Trophoblast cell (in vitro differentiated cells and primary cell): Measurements from ENCODE around the gene C2CD4C.
"Not testable (repeated sequence)": the region's sequence is repeated elsewhere in the genome, so short reads cannot be mapped to it uniquely, and the experiment has no call there.

ENCODE experiments used
- DNase-seq, 2 donors: peaks; one replicate each; pipeline ENCODE4 v3.0.0-alpha.2; 2016
- H2AFZ ChIP-seq: 2 replicates; pipeline ENCODE4 v1.6.1; 2013; ENCODE audit warnings: low read length, moderate library complexity, mild to moderate bottlenecking; ENCODE audit not compliant: insufficient read depth, poor library complexity
- H2AK5ac ChIP-seq: 2 replicates; pipeline ENCODE4 v1.6.1; 2013; ENCODE audit warnings: mild to moderate bottlenecking, low read length
- H2BK120ac ChIP-seq: 2 replicates; pipeline ENCODE4 v1.6.1; 2013; ENCODE audit warnings: low read length, mild to moderate bottlenecking, moderate library complexity; ENCODE audit not compliant: insufficient read depth, poor library complexity
- H2BK12ac ChIP-seq: 2 replicates; pipeline ENCODE4 v1.6.1; 2013; ENCODE audit warnings: mild to moderate bottlenecking, low read length, moderate library complexity
- H2BK5ac ChIP-seq: 2 replicates; pipeline ENCODE4 v1.6.1; 2013; ENCODE audit warnings: low read length, low read depth, moderate library complexity, mild to moderate bottlenecking; ENCODE audit not compliant: poor library complexity
- H3K14ac ChIP-seq: 2 replicates; pipeline ENCODE4 v1.6.1; 2013; ENCODE audit warnings: mild to moderate bottlenecking, low read length
- H3K18ac ChIP-seq: 2 replicates; pipeline ENCODE4 v1.6.1; 2013; ENCODE audit warnings: mild to moderate bottlenecking, low read length
- H3K23ac ChIP-seq: 2 replicates; pipeline ENCODE4 v1.6.1; 2013; ENCODE audit warnings: low read length
- H3K27ac ChIP-seq: 2 replicates; pipeline ENCODE4 v1.5.1; 2013; ENCODE audit warnings: low read depth, mild to moderate bottlenecking, inconsistent platforms, low read length, moderate library complexity
- H3K27me3 ChIP-seq: 2 replicates; pipeline ENCODE4 v1.6.1; 2013; ENCODE audit warnings: inconsistent platforms, mild to moderate bottlenecking, low read length, moderate library complexity; ENCODE audit not compliant: insufficient read depth
- H3K36me3 ChIP-seq, 2 experiments: 1 replicate in 1 of 2; 2 replicates in 1 of 2; pipeline ENCODE4 v1.6.1; 2013; ENCODE audit warnings: low read length in 2 of 2, mild to moderate bottlenecking in 2 of 2, moderate library complexity in 1 of 2; ENCODE audit not compliant: insufficient read depth in 2 of 2, control insufficient read depth in 1 of 2
- H3K4ac ChIP-seq: 2 replicates; pipeline ENCODE4 v1.6.1; 2013; ENCODE audit warnings: low read depth, mild to moderate bottlenecking, low read length, moderate library complexity
- H3K4me1 ChIP-seq, 2 experiments: 1 replicate in 1 of 2; 2 replicates in 1 of 2; pipeline ENCODE4 v1.6.1; 2013; ENCODE audit warnings: low read length in 2 of 2, mild to moderate bottlenecking in 2 of 2, moderate library complexity in 1 of 2; ENCODE audit not compliant: insufficient read depth in 2 of 2, control insufficient read depth in 1 of 2
- H3K4me2 ChIP-seq: 2 replicates; pipeline ENCODE4 v1.6.1; 2013; ENCODE audit warnings: inconsistent platforms, mild to moderate bottlenecking, low read length, moderate library complexity
- H3K4me3 ChIP-seq: 2 replicates; pipeline ENCODE4 v1.5.1; 2013; ENCODE audit warnings: mild to moderate bottlenecking, low read depth, low read length, inconsistent platforms
- H3K79me1 ChIP-seq: one replicate; pipeline ENCODE4 v1.6.1; 2013; ENCODE audit warnings: low read length
- H3K79me2 ChIP-seq: 2 replicates; pipeline ENCODE4 v1.6.1; 2013; ENCODE audit warnings: low read length, mild to moderate bottlenecking; ENCODE audit not compliant: control insufficient read depth, insufficient read depth, poor library complexity
- H3K9ac ChIP-seq: 2 replicates; pipeline ENCODE4 v1.6.1; 2013; ENCODE audit warnings: mild to moderate bottlenecking, low read length
- H3K9me3 ChIP-seq: 2 replicates; pipeline ENCODE4 v1.6.1; 2013; ENCODE audit warnings: low read depth, mild to moderate bottlenecking, control low read depth, inconsistent platforms, low read length; ENCODE audit not compliant: insufficient read depth
- H4K12ac ChIP-seq: 2 replicates; pipeline ENCODE4 v1.6.1; 2013; ENCODE audit warnings: low read depth, mild to moderate bottlenecking, low read length, moderate library complexity
- H4K8ac ChIP-seq: 2 replicates; pipeline ENCODE4 v1.6.1; 2013; ENCODE audit warnings: low read depth, mild to moderate bottlenecking, low read length, moderate library complexity
- H4K91ac ChIP-seq: one replicate; pipeline ENCODE4 v1.6.1; 2013; ENCODE audit warnings: low read depth, mild to moderate bottlenecking, low read length, moderate library complexity
- WGBS: extraction: QIAGEN DNeasy Blood & Tissue Kit; methylation state at CpG from one replicate; pipeline ENCODE4 v1.1.7; 2013; ENCODE audit warnings: missing lambda C conversion rate; ENCODE audit not compliant: insufficient read length, insufficient coverage; ENCODE audit errors: extremely low coverage; 5-methylcytosine and 5-hydroxymethylcytosine counted together

C2CD4C gene

GRCh38 chr19:425056-425455 is 16.1 kb upstream of the C2CD4C start:
- Histone ChIP-seq H3K27ac (no peak overlapping the region), H3K36me3 (peaks cover 14 to 17% of the 10 kb centered on the region in 2 experiments), H3K18ac (no peak overlapping the region), H2BK12ac (no peak overlapping the region), H3K4me3 (no peak overlapping the region), H3K4me2 (no peak overlapping the region), H3K9me3 (peaks cover 9% of the 10 kb centered on the region), H4K91ac (no peak overlapping the region), H2BK120ac (no peak overlapping the region), H4K12ac (no peak overlapping the region), H3K27me3 (no peaks in the 10 kb centered on the region), H3K4me1 (no peaks in the 10 kb centered on the region), H3K9ac (no peak overlapping the region), H3K14ac (no peak overlapping the region), H3K79me1 (no peaks in the 10 kb centered on the region), H2AK5ac (no peak overlapping the region), H3K23ac (no peak overlapping the region), H4K8ac (no peak overlapping the region), H3K4ac (no peak overlapping the region), H3K79me2 (no peaks in the 10 kb centered on the region), H2BK5ac (no peak overlapping the region), H2AFZ (no peak overlapping the region)
- DNase-seq, result no peak
- no CpG with 5 or more reads among the region's 26 CpGs for WGBS

DNA sequence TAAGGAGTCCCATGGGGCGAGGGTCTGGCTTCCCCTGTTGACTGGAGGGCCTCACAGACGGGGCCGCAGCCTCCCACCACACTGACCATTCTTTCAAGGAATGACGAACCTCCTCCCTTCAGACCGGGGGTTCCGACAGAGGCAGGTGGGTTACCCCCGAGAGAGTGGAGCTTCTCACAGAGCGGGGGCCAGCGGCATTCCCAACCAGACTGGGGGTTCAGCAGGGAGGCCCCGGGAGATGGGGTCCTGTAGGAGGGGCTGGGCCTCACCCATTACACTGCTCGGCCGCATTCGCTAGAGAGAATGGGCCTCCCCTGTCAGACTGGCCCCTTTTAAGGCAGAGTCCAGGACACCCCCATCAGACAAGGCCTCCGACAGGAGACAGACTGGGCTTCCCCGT is 15.6 kb upstream of the C2CD4C start:
- Histone ChIP-seq H3K27me3 (no peaks in the 10 kb centered on the region), H3K4me2 (no peak overlapping the region), H3K36me3 (peaks cover 8 to 20% of the 10 kb centered on the region in 2 experiments), H3K79me2 (no peaks in the 10 kb centered on the region), H2AK5ac (no peak overlapping the region), H3K14ac (no peak overlapping the region), H3K4me1 (no peaks in the 10 kb centered on the region), H3K23ac (no peak overlapping the region), H3K4me3 (no peak overlapping the region), H4K91ac (no peak overlapping the region), H3K79me1 (no peaks in the 10 kb centered on the region), H3K9me3 (peaks cover 4% of the 10 kb centered on the region), H2BK120ac (no peak overlapping the region), H2BK12ac (no peak overlapping the region), H2AFZ (no peak overlapping the region), H3K9ac (no peak overlapping the region), H3K4ac (no peak overlapping the region), H4K12ac (no peak overlapping the region), H3K18ac (no peak overlapping the region), H3K27ac (no peak overlapping the region), H2BK5ac (no peak overlapping the region), H4K8ac (no peak overlapping the region)
- WGBS, result no CpG with 5 or more reads among the region's 15 CpGs
- DNase-seq, result no peak

DNA sequence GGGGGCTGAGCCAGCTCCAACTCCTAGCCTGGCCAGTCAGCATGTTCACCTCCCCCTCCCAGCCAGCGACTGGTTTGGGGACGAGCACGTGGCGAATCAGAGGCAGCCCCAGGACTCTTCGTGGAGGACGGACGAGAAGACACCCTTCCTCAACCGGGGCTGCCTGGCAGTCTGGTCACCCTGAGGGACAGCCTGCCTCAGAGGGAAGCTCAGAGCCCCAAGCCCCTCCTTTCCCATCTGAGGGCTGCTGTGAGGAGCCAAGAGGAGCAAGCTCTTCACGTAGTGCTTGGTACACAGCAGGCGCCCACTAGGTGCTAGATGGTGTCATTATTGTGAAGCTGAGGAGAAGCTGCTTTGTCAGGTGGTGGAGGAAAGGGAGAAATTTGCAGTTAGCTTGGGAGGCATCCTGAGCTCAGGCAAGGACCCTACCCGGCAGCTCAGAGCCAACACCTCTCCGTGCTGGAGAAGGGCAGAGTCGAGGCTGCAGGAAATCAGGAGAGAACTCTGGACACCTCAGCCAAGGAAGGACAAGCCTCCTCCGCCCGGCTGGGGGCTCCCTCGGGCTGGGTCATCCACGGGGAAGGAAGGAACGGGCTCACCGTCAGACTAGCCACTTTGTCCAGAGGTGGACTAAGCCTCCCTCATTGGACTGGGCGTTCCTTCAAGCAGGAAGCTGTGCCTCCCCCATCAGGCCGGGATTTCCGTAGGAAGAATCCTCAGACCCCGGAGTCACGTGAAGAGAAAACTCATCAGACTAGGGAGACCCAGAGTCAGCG is 14.9 kb upstream of the C2CD4C start:
- DNase-seq, result no peak
- no peak overlapping the region for H4K12ac ChIP-seq
- H3K36me3 ChIP-seq, result peaks cover 4 to 20% of the 10 kb centered on the region in 2 experiments
- H3K18ac ChIP-seq, result no peak overlapping the region
- no peak overlapping the region for H2BK12ac ChIP-seq
- peaks cover 4% of the 10 kb centered on the region for H3K9me3 ChIP-seq
- H3K27me3 ChIP-seq, result no peaks in the 10 kb centered on the region
- H3K23ac ChIP-seq, result no peak overlapping the region
- no peak overlapping the region for H3K27ac ChIP-seq
- H3K4ac ChIP-seq, result no peak overlapping the region
- H4K91ac ChIP-seq, result no peak overlapping the region
- WGBS, result no CpG with 5 or more reads among the region's 25 CpGs
- no peak overlapping the region for H3K4me2 ChIP-seq
- no peak overlapping the region for H4K8ac ChIP-seq
- no peak overlapping the region for H2BK120ac ChIP-seq
- H3K4me1 ChIP-seq, result no peaks in the 10 kb centered on the region
- H3K14ac ChIP-seq, result no peak overlapping the region
- no peak overlapping the region for H2AK5ac ChIP-seq
- no peaks in the 10 kb centered on the region for H3K79me2 ChIP-seq
- no peak overlapping the region for H3K9ac ChIP-seq
- H2BK5ac ChIP-seq, result no peak overlapping the region
- no peaks in the 10 kb centered on the region for H3K79me1 ChIP-seq
- no peak overlapping the region for H2AFZ ChIP-seq
- H3K4me3 ChIP-seq, result no peak overlapping the region

GRCh38 chr19:422917-423226 is 13.9 kb upstream of the C2CD4C start:
- not testable (repeated sequence) for H3K27me3 ChIP-seq, H2BK120ac ChIP-seq, DNase-seq, H3K18ac ChIP-seq, H4K8ac ChIP-seq, H3K4me2 ChIP-seq, H4K12ac ChIP-seq, H3K9ac ChIP-seq, H2BK5ac ChIP-seq, H3K27ac ChIP-seq, H3K4ac ChIP-seq, H3K23ac ChIP-seq, H4K91ac ChIP-seq, H3K4me1 ChIP-seq, H3K4me3 ChIP-seq, H3K14ac ChIP-seq, H3K79me1 ChIP-seq, H3K9me3 ChIP-seq, H2AK5ac ChIP-seq, H2AFZ ChIP-seq, H3K79me2 ChIP-seq, H2BK12ac ChIP-seq
- peaks cover 4 to 20% of the 10 kb centered on the region in 2 experiments for H3K36me3 ChIP-seq
- WGBS, result no CpG with 5 or more reads among the region's 9 CpGs
